Measurements from ENCODE around the gene FLNB. TPM values are rescaled to one million over a fixed set of nuclear protein-coding genes. Genes with fewer than 3 reads are reported as not detected.

FLNB gene
- total and polyA plus RNA-seq, 4 experiments from 2014 or later: 3.9 to 28.5 (median 18.5) TPM

- Histone ChIP-seq H3K4me3 (ENCODE audit: low read length in 2 of 2) (no peak overlapping the region), H3K4me1 (ENCODE audit: insufficient read depth, low read length) (peaks cover 13% of the 10 kb centered on the region), H3K27me3 (ENCODE audit: insufficient read depth, low read length) (no peaks in the 10 kb centered on the region), H3K27ac (ENCODE audit: low read depth, low read length) (no peak overlapping the region), H3K9me3 (ENCODE audit: control insufficient read depth in 1 of 2, low read length in 2 of 2) (no peaks in the 10 kb centered on the region), H3K36me3 (ENCODE audit: insufficient read depth, low read length) (peaks cover 3% of the 10 kb centered on the region)
- no peaks in the 10 kb centered on the region for H3K27me3 Mint-ChIP-seq
- intact Hi-C loops (cut with micrococcal nuclease): no loop called here
- H3K9me3 Mint-ChIP-seq: no peaks in the 10 kb centered on the region
- ChIA-PET POLR2A (ENCODE audit: partially characterized antibody) (no interaction called here), CTCF (ENCODE audit: partially characterized antibody) (no interaction called here)
- no peak for DNase-seq
- H3K27ac Mint-ChIP-seq: peak overlapping the region in 1 of 7 donors; percentile 15
- H3K4me1 Mint-ChIP-seq: peaks cover 7 to 21% (median 16%) of the 10 kb centered on the region in 4 donors
- H3K4me3 Mint-ChIP-seq: no peak overlapping the region
- peaks cover 20 to 22% of the 10 kb centered on the region in 2 donors for H3K36me3 Mint-ChIP-seq
Observed at GRCh38 chr3:58085616-58086015, 77.4 kb downstream of the FLNB start.

DNA sequence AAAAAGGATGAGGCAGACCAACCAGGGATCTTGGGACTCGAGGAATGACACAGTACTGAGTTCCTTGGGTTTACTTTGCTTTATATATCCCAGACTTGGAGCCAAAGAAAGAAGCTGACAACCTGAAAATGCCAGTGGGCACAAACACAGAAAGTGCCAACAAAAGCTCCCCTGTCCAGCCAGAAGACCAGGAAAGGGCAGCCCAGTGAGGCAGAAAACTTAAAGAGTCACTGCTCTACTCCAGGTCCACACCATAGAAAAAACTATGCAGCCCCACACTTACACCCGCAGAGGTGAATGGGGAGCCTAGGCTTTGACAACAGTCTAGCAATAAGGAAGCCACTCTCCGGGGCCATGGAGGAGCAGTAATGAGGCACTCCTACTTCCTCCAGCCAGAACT, 80.3 kb downstream of the FLNB start:
- intact Hi-C loops (cut with micrococcal nuclease): no loop called here
- no peaks in the 10 kb centered on the region for H3K36me3 ChIP-seq (ENCODE audit: insufficient read depth, low read length)
- Mint-ChIP-seq H3K36me3 (peaks cover 9 to 14% of the 10 kb centered on the region in 2 donors), H3K27me3 (no peaks in the 10 kb centered on the region), H3K4me3 (peak overlapping the region in 1 of 8 donors; percentile 15), H3K4me1 (peaks cover 1 to 13% (median 10%) of the 10 kb centered on the region in 4 donors), H3K9me3 (no peaks in the 10 kb centered on the region), H3K27ac (no peak overlapping the region)
- H3K9me3 ChIP-seq (ENCODE audit: control insufficient read depth in 1 of 2, low read length in 2 of 2): no peaks in the 10 kb centered on the region
- POLR2A ChIA-PET (ENCODE audit: partially characterized antibody): interaction anchor here (1.0 kb wide), 1 partner anchor 13 kb away, joined by 3 read pairs; no protein-coding TSS in a partner anchor
- H3K4me3 ChIP-seq (ENCODE audit: low read length in 2 of 2): no peak overlapping the region
- no peak overlapping the region for H3K27ac ChIP-seq (ENCODE audit: low read depth, low read length)
- H3K4me1 ChIP-seq (ENCODE audit: insufficient read depth, low read length): peaks cover 7% of the 10 kb centered on the region
- no peaks in the 10 kb centered on the region for H3K27me3 ChIP-seq (ENCODE audit: insufficient read depth, low read length)
- no peak for DNase-seq
- CTCF ChIA-PET (ENCODE audit: partially characterized antibody): no interaction called here

GRCh38 chr3:58090351-58090750, 82.1 kb downstream of the FLNB start:
- Mint-ChIP-seq H3K36me3 (peaks cover 9 to 10% of the 10 kb centered on the region in 2 donors), H3K4me1 (peaks cover under 1 to 4% (median 1%) of the 10 kb centered on the region in 4 donors), H3K27ac (no peak overlapping the region), H3K4me3 (no peak overlapping the region), H3K27me3 (no peaks in the 10 kb centered on the region), H3K9me3 (no peaks in the 10 kb centered on the region)
- DNase-seq: no peak
- no peak overlapping the region for H3K4me3 ChIP-seq (ENCODE audit: low read length in 2 of 2)
- H3K27ac ChIP-seq (ENCODE audit: low read depth, low read length): no peak overlapping the region
- no peaks in the 10 kb centered on the region for H3K4me1 ChIP-seq (ENCODE audit: insufficient read depth, low read length)
- intact Hi-C loops (cut with micrococcal nuclease): no loop called here
- CTCF ChIA-PET (ENCODE audit: partially characterized antibody): no interaction called here
- no peaks in the 10 kb centered on the region for H3K27me3 ChIP-seq (ENCODE audit: insufficient read depth, low read length)
- POLR2A ChIA-PET (ENCODE audit: partially characterized antibody): no interaction called here
- H3K9me3 ChIP-seq (ENCODE audit: control insufficient read depth in 1 of 2, low read length in 2 of 2): no peaks in the 10 kb centered on the region
- H3K36me3 ChIP-seq (ENCODE audit: insufficient read depth, low read length): peaks cover 3% of the 10 kb centered on the region

DNA sequence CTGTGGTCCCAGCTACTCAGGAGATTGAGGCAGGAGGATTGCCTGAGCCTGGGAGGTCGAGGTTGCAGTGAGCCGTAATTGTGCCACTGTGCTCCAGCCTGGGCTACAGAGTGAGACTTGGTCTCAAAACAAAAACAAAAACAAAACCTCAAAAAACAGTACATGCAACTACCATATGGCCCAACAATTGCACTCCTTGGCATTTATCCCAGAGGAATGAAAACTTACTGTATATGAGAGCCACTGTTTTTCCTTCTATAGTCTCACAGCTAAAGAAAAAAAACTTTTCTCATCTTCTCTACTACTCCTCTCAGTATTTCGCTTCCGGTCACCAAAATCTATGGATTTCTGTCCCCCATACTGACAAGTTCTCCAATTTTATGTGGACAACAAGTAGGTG, 84.3 kb downstream of the FLNB start:
- DNase-seq: no peak
- Mint-ChIP-seq H3K4me1 (no peaks in the 10 kb centered on the region), H3K9me3 (no peaks in the 10 kb centered on the region), H3K27ac (peak overlapping the region in 1 of 7 donors; percentile 20), H3K4me3 (no peak overlapping the region), H3K27me3 (no peaks in the 10 kb centered on the region), H3K36me3 (peaks cover 16 to 27% of the 10 kb centered on the region in 2 donors)
- ChIA-PET POLR2A (ENCODE audit: partially characterized antibody) (no interaction called here), CTCF (ENCODE audit: partially characterized antibody) (no interaction called here)
- H3K27ac ChIP-seq (ENCODE audit: low read depth, low read length): no peak overlapping the region
- H3K9me3 ChIP-seq (ENCODE audit: control insufficient read depth in 1 of 2, low read length in 2 of 2): no peaks in the 10 kb centered on the region
- H3K36me3 ChIP-seq (ENCODE audit: insufficient read depth, low read length): peaks cover 8% of the 10 kb centered on the region
- intact Hi-C loops (cut with micrococcal nuclease): no loop called here
- H3K27me3 ChIP-seq (ENCODE audit: insufficient read depth, low read length): no peaks in the 10 kb centered on the region
- no peak overlapping the region for H3K4me3 ChIP-seq (ENCODE audit: low read length in 2 of 2)
- H3K4me1 ChIP-seq (ENCODE audit: insufficient read depth, low read length): no peaks in the 10 kb centered on the region

DNA sequence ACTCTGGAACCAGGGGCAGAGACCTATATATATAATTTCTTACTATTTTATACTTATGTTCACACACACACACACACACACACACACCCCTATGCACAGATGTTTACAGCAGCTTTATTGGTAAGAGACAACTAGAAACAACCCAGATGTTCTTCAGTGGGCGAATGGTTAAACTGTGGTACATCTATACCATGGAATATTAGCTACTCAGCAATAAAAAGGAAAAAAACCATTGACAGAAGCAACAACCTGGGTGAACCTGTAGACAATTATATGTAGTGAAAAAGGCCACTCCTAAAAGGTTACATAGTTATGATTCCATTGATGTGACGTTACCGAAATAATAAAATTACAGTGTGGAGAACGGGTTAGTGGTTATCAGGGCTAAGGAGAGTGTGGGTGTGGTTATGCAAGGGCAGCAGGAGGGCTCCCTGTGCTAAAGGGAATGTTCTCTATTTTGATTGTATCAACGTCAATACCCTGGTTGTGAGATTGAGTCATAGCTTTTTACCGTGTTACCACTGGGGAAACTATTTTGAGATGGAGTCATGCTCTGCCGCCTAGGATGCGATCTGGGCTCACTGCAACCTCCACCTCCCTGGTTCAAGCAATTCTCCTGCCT, 85.5 kb downstream of the FLNB start:
- Mint-ChIP-seq H3K4me3 (no peak overlapping the region), H3K36me3 (peaks cover 27 to 38% of the 10 kb centered on the region in 2 donors), H3K27ac (no peak overlapping the region), H3K9me3 (no peaks in the 10 kb centered on the region), H3K4me1 (no peaks in the 10 kb centered on the region), H3K27me3 (no peaks in the 10 kb centered on the region)
- no peaks in the 10 kb centered on the region for H3K9me3 ChIP-seq (ENCODE audit: control insufficient read depth in 1 of 2, low read length in 2 of 2)
- ChIA-PET CTCF (ENCODE audit: partially characterized antibody) (no interaction called here), POLR2A (ENCODE audit: partially characterized antibody) (no interaction called here)
- intact Hi-C loops (cut with micrococcal nuclease): no loop called here
- DNase-seq: no peak
- no peak overlapping the region for H3K4me3 ChIP-seq (ENCODE audit: low read length in 2 of 2)
- H3K27ac ChIP-seq (ENCODE audit: low read depth, low read length): no peak overlapping the region
- H3K36me3 ChIP-seq (ENCODE audit: insufficient read depth, low read length): peaks cover 11% of the 10 kb centered on the region
- no peaks in the 10 kb centered on the region for H3K4me1 ChIP-seq (ENCODE audit: insufficient read depth, low read length)
- H3K27me3 ChIP-seq (ENCODE audit: insufficient read depth, low read length): no peaks in the 10 kb centered on the region

DNA sequence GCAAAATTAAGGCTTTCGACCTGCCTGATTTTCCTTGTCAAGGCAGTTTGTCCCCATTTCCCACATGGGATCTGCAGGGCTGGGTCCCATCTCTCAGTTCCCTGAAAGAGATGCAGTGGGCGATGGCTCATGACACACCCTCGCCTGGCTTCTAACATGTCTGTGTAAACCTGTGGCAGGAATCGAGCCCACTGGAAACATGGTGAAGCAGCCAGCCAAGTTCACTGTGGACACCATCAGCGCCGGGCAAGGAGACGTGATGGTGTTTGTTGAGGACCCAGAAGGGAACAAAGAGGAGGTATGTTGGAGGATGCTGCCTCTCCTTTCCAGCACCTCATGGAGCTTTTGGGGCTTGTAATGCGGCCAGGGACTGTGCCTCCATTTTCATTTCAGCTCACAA, 86.4 kb downstream of the FLNB start:
- no peak for DNase-seq
- H3K9me3 Mint-ChIP-seq: no peaks in the 10 kb centered on the region
- H3K27me3 ChIP-seq (ENCODE audit: insufficient read depth, low read length): no peaks in the 10 kb centered on the region
- peaks cover 24 to 42% of the 10 kb centered on the region in 2 donors for H3K36me3 Mint-ChIP-seq
- no peak overlapping the region for H3K27ac ChIP-seq (ENCODE audit: low read depth, low read length)
- H3K4me3 ChIP-seq (ENCODE audit: low read length in 2 of 2): no peak overlapping the region
- no peak overlapping the region for H3K4me3 Mint-ChIP-seq
- intact Hi-C loops (cut with micrococcal nuclease): no loop called here
- no peaks in the 10 kb centered on the region for H3K4me1 Mint-ChIP-seq
- no peaks in the 10 kb centered on the region for H3K27me3 Mint-ChIP-seq
- ChIA-PET POLR2A (ENCODE audit: partially characterized antibody) (no interaction called here), CTCF (ENCODE audit: partially characterized antibody) (no interaction called here)
- H3K9me3 ChIP-seq (ENCODE audit: control insufficient read depth in 1 of 2, low read length in 2 of 2): no peaks in the 10 kb centered on the region
- H3K4me1 ChIP-seq (ENCODE audit: insufficient read depth, low read length): no peaks in the 10 kb centered on the region
- peaks cover 11% of the 10 kb centered on the region for H3K36me3 ChIP-seq (ENCODE audit: insufficient read depth, low read length)
- H3K27ac Mint-ChIP-seq: no peak overlapping the region

DNA sequence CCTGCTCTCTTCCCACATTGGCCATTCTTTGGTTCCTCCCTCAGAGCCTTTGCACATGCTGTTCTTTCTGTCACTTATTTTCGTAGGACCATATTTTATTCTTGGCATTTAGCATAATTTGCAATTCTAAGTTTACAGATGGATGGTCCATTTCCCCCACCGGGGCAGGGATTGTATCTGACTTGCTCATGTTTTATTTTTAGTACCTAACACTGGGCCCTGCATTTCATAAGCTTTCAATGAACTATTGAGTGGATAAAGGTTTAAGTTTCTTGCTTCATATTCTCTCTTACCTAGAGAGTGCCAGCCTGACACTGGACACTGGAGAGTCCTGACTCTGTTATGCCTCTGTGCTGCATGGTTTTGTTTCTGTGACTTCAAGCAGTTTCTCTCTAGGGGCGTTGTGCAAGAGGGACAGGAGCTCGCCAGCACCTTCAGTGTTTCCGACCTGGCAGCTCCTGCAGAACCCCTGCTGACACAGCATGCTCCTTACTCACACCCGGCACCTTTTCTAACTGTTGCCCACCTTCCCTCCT, 87.4 kb downstream of the FLNB start:
- no peak overlapping the region for H3K4me3 Mint-ChIP-seq
- Histone ChIP-seq H3K27ac (ENCODE audit: low read depth, low read length) (no peak overlapping the region), H3K27me3 (ENCODE audit: insufficient read depth, low read length) (no peaks in the 10 kb centered on the region), H3K4me1 (ENCODE audit: insufficient read depth, low read length) (no peaks in the 10 kb centered on the region), H3K36me3 (ENCODE audit: insufficient read depth, low read length) (peaks cover 11% of the 10 kb centered on the region), H3K9me3 (ENCODE audit: control insufficient read depth in 1 of 2, low read length in 2 of 2) (no peaks in the 10 kb centered on the region), H3K4me3 (ENCODE audit: low read length in 2 of 2) (no peak overlapping the region)
- peak overlapping the region in 2 of 7 donors; percentile 24 to 77 for H3K27ac Mint-ChIP-seq
- intact Hi-C loops (cut with micrococcal nuclease): no loop called here
- ChIA-PET CTCF (ENCODE audit: partially characterized antibody) (no interaction called here), POLR2A (ENCODE audit: partially characterized antibody) (no interaction called here)
- no peaks in the 10 kb centered on the region for H3K4me1 Mint-ChIP-seq
- peaks cover 24 to 45% of the 10 kb centered on the region in 2 donors for H3K36me3 Mint-ChIP-seq
- H3K27me3 Mint-ChIP-seq: no peaks in the 10 kb centered on the region
- H3K9me3 Mint-ChIP-seq: no peaks in the 10 kb centered on the region
- no peak for DNase-seq
